H4 (cell line): Measurements from ENCODE around the gene CPNE4. TPM values are rescaled to one million over a fixed set of nuclear protein-coding genes. Genes with fewer than 3 reads are reported as not detected.

ENCODE experiments used
- DNase-seq: peaks from one replicate; pipeline ENCODE4 v3.0.0-alpha.2; 2015; ENCODE audit warnings: low spot score
- total RNA-seq: library from RNA; depleted of rRNA; stranded (reverse); fragments of >200 nt; shearing (Covaris generic); gene quantifications from 2 replicates; pipeline ENCODE4 v1.2.3, GENCODE V29; 2014

The CPNE4 gene
- total RNA-seq, 1 experiment from 2014 or later: 0.14 TPM

GRCh38 chr3:131699001-131699400, 335.8 kb downstream of the CPNE4 start:
- DNase-seq: no peak

- no peak for DNase-seq
These were observed 340.4 kb downstream of the CPNE4 start for GRCh38 chr3:131694376-131694775.

GRCh38 chr3:131692356-131692755, 342.5 kb downstream of the CPNE4 start:
- no peak for DNase-seq

GRCh38 chr3:131690800-131691199, 344.0 kb downstream of the CPNE4 start:
- DNase-seq: no peak

GRCh38 chr3:131688370-131688769, 346.4 kb downstream of the CPNE4 start:
- no peak for DNase-seq

- DNase-seq: no peak
These were observed 365.2 kb downstream of the CPNE4 start for GRCh38 chr3:131669600-131669999.

- DNase-seq: no peak
These were observed 376.0 kb downstream of the CPNE4 start for GRCh38 chr3:131658771-131659170.

- no peak for DNase-seq
These were observed 376.7 kb downstream of the CPNE4 start for GRCh38 chr3:131658115-131658514.

GRCh38 chr3:131655070-131655690, 379.6 kb downstream of the CPNE4 start:
- DNase-seq: no peak

- no peak for DNase-seq
These were observed 389.2 kb downstream of the CPNE4 start for GRCh38 chr3:131645638-131646037.

GRCh38 chr3:131636266-131636775, 398.5 kb downstream of the CPNE4 start:
- no peak for DNase-seq

GRCh38 chr3:131630807-131631206, 404.0 kb downstream of the CPNE4 start:
- DNase-seq: no peak

- no peak for DNase-seq
These were observed 404.7 kb downstream of the CPNE4 start for GRCh38 chr3:131630097-131630496.

- no peak for DNase-seq
These were observed 411.4 kb downstream of the CPNE4 start for GRCh38 chr3:131623431-131623830.

- no peak for DNase-seq
These were observed 412.1 kb downstream of the CPNE4 start for GRCh38 chr3:131622726-131623125.

- no peak for DNase-seq
These were observed 413.8 kb downstream of the CPNE4 start for GRCh38 chr3:131620977-131621376.

GRCh38 chr3:131619821-131620220, 415.0 kb downstream of the CPNE4 start:
- no peak for DNase-seq

- no peak for DNase-seq
These were observed 418.1 kb downstream of the CPNE4 start for GRCh38 chr3:131616719-131617118.

GRCh38 chr3:131612745-131613144, 422.1 kb downstream of the CPNE4 start:
- no peak for DNase-seq

GRCh38 chr3:131610174-131610573, 424.6 kb downstream of the CPNE4 start:
- DNase-seq: no peak

- no peak for DNase-seq
These were observed 426.1 kb downstream of the CPNE4 start for GRCh38 chr3:131608741-131609140.

GRCh38 chr3:131608296-131608695, 426.5 kb downstream of the CPNE4 start:
- DNase-seq: no peak

- DNase-seq: no peak
These were observed 428.9 kb downstream of the CPNE4 start for GRCh38 chr3:131605916-131606315.
